Adrenal gland (tissue), 12 donors: Measurements from ENCODE around the gene PIAS1. TPM values are rescaled to one million over a fixed set of nuclear protein-coding genes. Genes with fewer than 3 reads are reported as not detected.

Source experiments
- DNase-seq, 7 donors: peaks; one replicate each; pipeline ENCODE4 v3.0.0-alpha.2; 2019 to 2020
- H3K27ac ChIP-seq, 5 donors: fragments of 200-600 bp; sonication (generic) in 4 of 5; 1 replicate in 3 of 5; 2 replicates in 2 of 5; pipeline versions ENCODE4 v1.5.1 to v1.8.0; 2016 to 2020; ENCODE audit warnings: mild to moderate bottlenecking in 1 of 5
- H3K27me3 ChIP-seq: fragments of 200-600 bp; 2 replicates; pipeline ENCODE4 v1.8.0; 2021
- H3K36me3 ChIP-seq, 2 donors: fragments of 200-600 bp; replicated peaks in 1 of 2; 1 replicate in 1 of 2; 2 replicates in 1 of 2; pipeline versions ENCODE4 v1.5.1 to v1.8.0; 2018 to 2022
- H3K4me1 ChIP-seq, 2 donors: fragments of 200-600 bp; replicated peaks in 1 of 2; 1 replicate in 1 of 2; 2 replicates in 1 of 2; pipeline versions ENCODE4 v1.5.1 to v1.8.0; 2018 to 2021
- H3K4me3 ChIP-seq, 4 donors: fragments of 200-600 bp; sonication (generic) in 3 of 4; one replicate each; pipeline ENCODE4 v1.5.1; 2016 to 2018
- H3K9me3 ChIP-seq, 3 donors: fragments of 200-600 bp; sonication (generic) in 1 of 3; replicated peaks in 1 of 3; 1 replicate in 2 of 3; 2 replicates in 1 of 3; pipeline versions ENCODE4 v1.5.1 to v1.8.0; 2016 to 2021
- POLR2A ChIP-seq, 2 donors: fragments of 450-650 bp; IDR thresholded peaks; one replicate each; pipeline ENCODE4 v1.6.1; 2017; ENCODE audit warnings: antibody characterized with exemption in 2 of 2, mild to moderate bottlenecking in 2 of 2, moderate library complexity in 1 of 2
- WGBS, 4 donors: extraction: QIAGEN DNeasy Blood & Tissue Kit in 2 of 4; methylation state at CpG; one replicate each; pipeline versions ENCODE4 v1.1.5 to v1.1.7; 2013 to 2017; 5-methylcytosine and 5-hydroxymethylcytosine counted together
- intact Hi-C, 2 donors: fragments of 100-400 bp; cut with DNase I; formaldehyde crosslinking; loops; one replicate each; pipeline versions ENCODE4 v1.14.1 to v1.15.0; 2022 to 2023
- polyA plus RNA-seq, 3 donors: library from polyadenylated mRNA; stranded (reverse); fragments of 200-250 nt in 2 of 3; fragments of 350-450 nt in 1 of 3; fragmentation: Illumina TruSeq in 1 of 3; extraction: RNeasy Lipid Tissue Mini Kit (QIAGEN cat#74804) in 1 of 3; gene quantifications; one replicate each; pipeline ENCODE4 v1.2.3, GENCODE V29; 2013 to 2014
- total RNA-seq, 9 donors: library from RNA; depleted of rRNA in 4 of 9; stranded (reverse); fragments of >200 nt in 4 of 9; fragments of 120-200 nt in 1 of 9; fragmentation: NEBNext Ultra II Directional in 1 of 9; extraction: Animal tissue kit (Norgen Biotek cat#: 25700) in 1 of 9; gene quantifications; one replicate each; pipeline versions ENCODE4 v1.1.0 to v1.2.4, GENCODE V29; 2013 to 2023
- TF ChIP-seq, protein P1 (sequence below), 6 experiments: fragments of 450-650 bp in 4 of 6; fragments of 200-600 bp in 2 of 6; sonication (generic) in 1 of 6; IDR thresholded peaks; 1 replicate in 5 of 6; 2 replicates in 1 of 6; pipeline versions ENCODE4 v1.5.1 to v1.8.0; 2016 to 2021; ENCODE audit warnings: antibody characterized with exemption in 6 of 6, mild to moderate bottlenecking in 2 of 6, moderate library complexity in 1 of 6
- donor health status: healthy with polysubstance abuse.
- donor health status: Bipolar disorder and iron deficiency.
- donor health status: DM: yes; HTN: yes; CAD: no.
- donor health status: DM: no; HTN: no; CAD: no.
- donor health status: DM: no; HTN: no; CAD: no.
- donor health status: DM: yes; HTN: yes; CAD: no.

The PIAS1 gene
- total and polyA plus RNA-seq, 12 donors: 12.7 to 60.0 (median 38.8) TPM

DNA sequence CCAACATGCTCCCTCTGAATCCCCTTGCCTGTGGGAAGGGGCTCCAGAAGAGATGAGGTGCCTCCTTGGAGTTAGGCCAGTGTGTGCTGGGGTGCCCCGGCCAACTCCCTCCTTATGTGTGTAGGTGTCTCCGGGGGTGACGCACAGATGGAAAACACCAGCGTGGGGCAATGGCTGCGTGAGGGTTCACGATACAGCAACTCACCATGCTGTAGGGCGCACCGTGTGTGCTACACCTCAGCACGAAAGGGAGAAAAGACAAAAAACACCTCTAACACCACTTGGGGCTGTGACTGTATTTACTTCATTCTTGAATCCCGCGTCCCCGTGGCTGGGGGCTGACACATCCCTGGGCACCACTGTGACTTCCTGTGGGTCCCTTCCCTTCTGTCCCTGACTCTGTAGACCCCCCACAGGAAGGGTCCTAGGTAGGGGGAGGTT, 152.6 kb downstream of the PIAS1 start:
- Histone ChIP-seq H3K4me1 (peaks cover 12 to 19% of the 10 kb centered on the region in 2 donors), H3K27ac (peak overlapping the region in 1 of 5 donors; percentile 79)

GRCh38 chr15:68207176-68207935, 153.2 kb downstream of the PIAS1 start:
- Histone ChIP-seq H3K36me3 (no peaks in the 10 kb centered on the region), H3K4me1 (peaks cover 12 to 19% of the 10 kb centered on the region in 2 donors), H3K27me3 (no peaks in the 10 kb centered on the region), H3K27ac (no peak overlapping the region), H3K4me3 (no peak overlapping the region), H3K9me3 (no peaks in the 10 kb centered on the region)
- no peak for TF ChIP-seq POLR2A (IDR thresholded peaks at IDR 0.05)
- TF ChIP-seq, protein P1, sequence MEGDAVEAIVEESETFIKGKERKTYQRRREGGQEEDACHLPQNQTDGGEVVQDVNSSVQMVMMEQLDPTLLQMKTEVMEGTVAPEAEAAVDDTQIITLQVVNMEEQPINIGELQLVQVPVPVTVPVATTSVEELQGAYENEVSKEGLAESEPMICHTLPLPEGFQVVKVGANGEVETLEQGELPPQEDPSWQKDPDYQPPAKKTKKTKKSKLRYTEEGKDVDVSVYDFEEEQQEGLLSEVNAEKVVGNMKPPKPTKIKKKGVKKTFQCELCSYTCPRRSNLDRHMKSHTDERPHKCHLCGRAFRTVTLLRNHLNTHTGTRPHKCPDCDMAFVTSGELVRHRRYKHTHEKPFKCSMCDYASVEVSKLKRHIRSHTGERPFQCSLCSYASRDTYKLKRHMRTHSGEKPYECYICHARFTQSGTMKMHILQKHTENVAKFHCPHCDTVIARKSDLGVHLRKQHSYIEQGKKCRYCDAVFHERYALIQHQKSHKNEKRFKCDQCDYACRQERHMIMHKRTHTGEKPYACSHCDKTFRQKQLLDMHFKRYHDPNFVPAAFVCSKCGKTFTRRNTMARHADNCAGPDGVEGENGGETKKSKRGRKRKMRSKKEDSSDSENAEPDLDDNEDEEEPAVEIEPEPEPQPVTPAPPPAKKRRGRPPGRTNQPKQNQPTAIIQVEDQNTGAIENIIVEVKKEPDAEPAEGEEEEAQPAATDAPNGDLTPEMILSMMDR (IDR thresholded peaks at IDR 0.05): no peak
- intact Hi-C loops: loop anchor here (5.0 kb wide), 1 partner anchor 345 kb away; no protein-coding TSS in a partner anchor
- WGBS, 4 donors: 87 to 93% (median 91%) methylated on average over 9 to 12 of the region's 12 CpGs
- peak in 4 of 7 donors; percentile 14 to 38 (median 22) for DNase-seq

More for the DNA sequence above, 152.6 kb downstream of the PIAS1 start:
- H3K4me3 ChIP-seq: no peak overlapping the region
- no peaks in the 10 kb centered on the region for H3K36me3 ChIP-seq
- WGBS, 4 donors: 95 to 97% (median 96%) methylated on average over 8 to 12 of the region's 12 CpGs
- no peak for TF ChIP-seq POLR2A (IDR thresholded peaks at IDR 0.05)
- TF ChIP-seq, protein P1 (IDR thresholded peaks at IDR 0.05): no peak
- intact Hi-C loops: loop anchor here (5.0 kb wide), 1 partner anchor 344 kb away; no protein-coding TSS in a partner anchor
- peak in 4 of 7 donors; percentile 13 to 45 (median 18) for DNase-seq
- no peaks in the 10 kb centered on the region for H3K27me3 ChIP-seq
- H3K9me3 ChIP-seq: no peaks in the 10 kb centered on the region

DNA sequence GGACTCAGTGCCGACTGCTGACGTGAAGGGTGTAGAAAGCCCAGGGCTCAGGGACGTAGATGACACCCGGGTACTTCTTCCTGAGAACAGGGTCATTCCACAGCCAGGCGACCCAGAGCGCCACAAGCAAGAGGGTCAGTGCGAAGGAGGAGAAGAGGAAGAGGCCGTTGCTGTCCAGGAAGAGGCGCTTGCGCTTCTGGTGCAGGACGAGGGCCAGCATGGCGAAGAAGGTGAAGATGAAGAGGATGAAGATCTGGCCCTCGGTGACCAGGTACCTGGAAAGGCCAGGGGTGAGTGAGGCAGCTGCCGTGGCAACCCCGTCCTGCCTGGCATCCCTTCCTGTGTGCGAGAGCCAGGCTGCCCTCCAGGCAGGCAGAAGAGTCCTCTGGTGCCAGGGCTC, 154.0 kb downstream of the PIAS1 start:
- no peak overlapping the region for H3K27ac ChIP-seq
- peak in 4 of 7 donors; percentile 13 to 46 (median 16) for DNase-seq

More for the DNA sequence above, 154.0 kb downstream of the PIAS1 start:
- peaks cover 12 to 19% of the 10 kb centered on the region in 2 donors for H3K4me1 ChIP-seq
- no peaks in the 10 kb centered on the region for H3K36me3 ChIP-seq
- intact Hi-C loops: loop anchor here (5.0 kb wide), 1 partner anchor 346 kb away; no protein-coding TSS in a partner anchor
- no peaks in the 10 kb centered on the region for H3K9me3 ChIP-seq
- no peaks in the 10 kb centered on the region for H3K27me3 ChIP-seq
- WGBS, 4 donors: 82 to 89% (median 85%) methylated on average over 16 of the region's 16 CpGs
- TF ChIP-seq, protein P1 (IDR thresholded peaks at IDR 0.05): no peak
- TF ChIP-seq POLR2A (IDR thresholded peaks at IDR 0.05): no peak
- H3K4me3 ChIP-seq: no peak overlapping the region
